ENCODE results near the gene G6PC1.
"Not testable (repeated sequence)": the region's sequence is repeated elsewhere in the genome, so short reads cannot be mapped to it uniquely, and the experiment has no call there.

The G6PC1 gene

DNA sequence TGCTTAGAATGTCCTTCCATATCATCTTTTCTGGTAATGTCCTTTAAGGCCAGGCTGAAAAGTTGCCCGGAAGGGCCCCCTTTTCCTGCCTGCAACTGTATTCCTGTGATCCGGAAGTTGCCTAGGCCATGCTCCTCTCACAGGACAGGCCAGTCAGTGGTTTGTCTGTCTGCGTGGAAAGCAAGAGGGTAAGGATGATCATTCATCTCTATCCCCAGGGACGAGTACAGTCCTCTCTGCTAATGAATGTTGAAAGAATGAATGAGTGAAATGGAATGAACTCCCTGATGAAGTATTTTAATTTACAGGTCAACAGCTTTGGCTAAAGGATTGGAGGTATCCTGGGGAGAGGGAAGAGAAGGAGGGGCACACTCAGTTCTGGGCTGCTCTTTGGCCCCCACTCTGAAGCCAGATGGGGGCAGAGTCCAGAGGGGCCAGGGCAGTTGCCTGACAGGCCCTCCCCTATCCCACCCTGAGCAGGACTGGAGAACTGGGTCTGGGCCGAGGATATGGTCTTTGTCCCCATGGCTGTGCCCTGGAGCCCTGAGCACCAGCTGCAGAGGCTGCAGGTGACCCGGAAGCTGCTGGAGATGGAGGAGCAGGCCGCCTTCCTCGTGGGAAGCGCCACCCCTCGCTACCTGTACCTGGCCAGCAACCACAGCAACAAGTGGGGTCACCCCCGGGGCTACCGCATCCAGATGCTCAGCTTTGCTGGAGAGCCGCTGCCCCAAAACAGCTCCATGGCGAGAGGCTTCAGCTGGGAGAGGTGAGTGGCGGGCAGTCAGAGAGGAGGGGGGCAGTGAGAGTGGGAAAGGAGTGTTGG lies 46.4 kb upstream of the G6PC1 start:
- Histone ChIP-seq H3K9ac (ENCODE audit: low read length) (no peak overlapping the region), H4K20me1 (ENCODE audit: low read depth, low read length) (no peaks in the 10 kb centered on the region), H3K9me3 (ENCODE audit: insufficient read depth, low read length) (no peaks in the 10 kb centered on the region), H3K27me3 (ENCODE audit: low read length) (no peaks in the 10 kb centered on the region), H3K4me3 (ENCODE audit: insufficient read depth, low read length, poor library complexity, severe bottlenecking) (no peak overlapping the region), H3K27ac (ENCODE audit: low read depth, low read length) (no peak overlapping the region), H3F3A (ENCODE audit: insufficient read depth) (no peaks in the 10 kb centered on the region), H3K36me3 (ENCODE audit: low read length) (no peaks in the 10 kb centered on the region), H2AFZ (ENCODE audit: low read depth, low read length, severe bottlenecking) (no peak overlapping the region), H3K79me2 (ENCODE audit: insufficient read depth, low read length) (no peaks in the 10 kb centered on the region), H3K4me2 (ENCODE audit: low read depth, low read length, poor library complexity, severe bottlenecking) (no peak overlapping the region), H3K9me2 (replicated peaks; ENCODE audit: insufficient read depth, low read length) (no peaks in the 10 kb centered on the region)
- TF ChIP-seq, protein P1, sequence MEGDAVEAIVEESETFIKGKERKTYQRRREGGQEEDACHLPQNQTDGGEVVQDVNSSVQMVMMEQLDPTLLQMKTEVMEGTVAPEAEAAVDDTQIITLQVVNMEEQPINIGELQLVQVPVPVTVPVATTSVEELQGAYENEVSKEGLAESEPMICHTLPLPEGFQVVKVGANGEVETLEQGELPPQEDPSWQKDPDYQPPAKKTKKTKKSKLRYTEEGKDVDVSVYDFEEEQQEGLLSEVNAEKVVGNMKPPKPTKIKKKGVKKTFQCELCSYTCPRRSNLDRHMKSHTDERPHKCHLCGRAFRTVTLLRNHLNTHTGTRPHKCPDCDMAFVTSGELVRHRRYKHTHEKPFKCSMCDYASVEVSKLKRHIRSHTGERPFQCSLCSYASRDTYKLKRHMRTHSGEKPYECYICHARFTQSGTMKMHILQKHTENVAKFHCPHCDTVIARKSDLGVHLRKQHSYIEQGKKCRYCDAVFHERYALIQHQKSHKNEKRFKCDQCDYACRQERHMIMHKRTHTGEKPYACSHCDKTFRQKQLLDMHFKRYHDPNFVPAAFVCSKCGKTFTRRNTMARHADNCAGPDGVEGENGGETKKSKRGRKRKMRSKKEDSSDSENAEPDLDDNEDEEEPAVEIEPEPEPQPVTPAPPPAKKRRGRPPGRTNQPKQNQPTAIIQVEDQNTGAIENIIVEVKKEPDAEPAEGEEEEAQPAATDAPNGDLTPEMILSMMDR (IDR thresholded peaks at IDR 0.05; ENCODE audit: insufficient read depth, low read length, poor library complexity, severe bottlenecking) = no peak
- no peak for TF ChIP-seq EZH2phosphoT487 (conservative IDR thresholded peaks at IDR 0.05; ENCODE audit: low read length)

DNA sequence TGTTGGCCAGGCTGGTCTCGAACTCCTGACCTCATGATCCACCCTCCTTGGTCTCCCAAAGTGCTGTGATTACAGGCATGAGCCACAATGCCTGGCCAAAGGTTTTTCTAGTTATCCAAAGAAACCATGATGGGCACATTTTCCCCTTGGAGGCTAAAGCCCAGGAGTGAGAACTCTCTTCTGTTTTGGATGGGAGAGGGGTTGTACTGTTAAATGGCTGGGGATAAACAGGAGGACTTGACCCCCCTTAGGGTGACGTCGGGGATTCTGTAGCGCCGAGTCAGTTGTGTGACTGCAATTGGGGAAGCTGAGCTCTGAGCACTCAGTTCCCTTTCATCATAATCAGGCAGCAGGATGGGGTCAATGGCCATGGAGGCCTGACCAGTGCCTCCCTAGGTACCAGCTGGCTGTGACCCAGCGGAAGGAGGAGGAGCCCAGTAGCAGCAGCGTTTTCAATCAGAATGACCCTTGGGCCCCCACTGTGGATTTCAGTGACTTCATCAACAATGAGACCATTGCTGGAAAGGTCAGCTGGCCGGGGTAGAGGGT lies 45.5 kb upstream of the G6PC1 start:
- no peaks in the 10 kb centered on the region for H3K27me3 ChIP-seq (ENCODE audit: low read length)
- H3K9ac ChIP-seq (ENCODE audit: low read length) = no peak overlapping the region
- no peaks in the 10 kb centered on the region for H3K79me2 ChIP-seq (ENCODE audit: insufficient read depth, low read length)
- no peaks in the 10 kb centered on the region for H3K9me3 ChIP-seq (ENCODE audit: insufficient read depth, low read length)
- H3K36me3 ChIP-seq (ENCODE audit: low read length) = no peaks in the 10 kb centered on the region
- H3K4me2 ChIP-seq (ENCODE audit: low read depth, low read length, poor library complexity, severe bottlenecking) = no peak overlapping the region
- H3F3A ChIP-seq (ENCODE audit: insufficient read depth) = no peaks in the 10 kb centered on the region
- TF ChIP-seq, protein P1 (IDR thresholded peaks at IDR 0.05; ENCODE audit: insufficient read depth, low read length, poor library complexity, severe bottlenecking) = no peak
- no peak for TF ChIP-seq EZH2phosphoT487 (conservative IDR thresholded peaks at IDR 0.05; ENCODE audit: low read length)
- H4K20me1 ChIP-seq (ENCODE audit: low read depth, low read length) = no peaks in the 10 kb centered on the region
- H3K4me3 ChIP-seq (ENCODE audit: insufficient read depth, low read length, poor library complexity, severe bottlenecking) = no peak overlapping the region
- no peak overlapping the region for H3K27ac ChIP-seq (ENCODE audit: low read depth, low read length)
- H3K9me2 ChIP-seq (replicated peaks; ENCODE audit: insufficient read depth, low read length) = no peaks in the 10 kb centered on the region
- H2AFZ ChIP-seq (ENCODE audit: low read depth, low read length, severe bottlenecking) = no peak overlapping the region

DNA sequence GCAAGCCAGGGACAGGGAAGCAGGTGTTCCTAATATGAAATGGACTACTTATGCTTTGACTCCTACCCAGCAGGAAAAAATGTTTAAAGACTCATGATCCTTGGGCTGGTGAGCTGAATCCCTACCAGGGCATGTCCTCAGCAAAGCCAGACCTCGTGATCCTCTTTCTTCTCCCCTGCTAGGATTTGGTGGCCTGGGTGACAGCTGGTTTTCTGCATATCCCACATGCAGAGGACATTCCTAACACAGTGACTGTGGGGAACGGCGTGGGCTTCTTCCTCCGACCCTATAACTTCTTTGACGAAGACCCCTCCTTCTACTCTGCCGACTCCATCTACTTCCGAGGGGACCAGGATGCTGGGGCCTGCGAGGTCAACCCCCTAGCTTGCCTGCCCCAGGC lies 44.5 kb upstream of the G6PC1 start:
- H3K4me3 ChIP-seq (ENCODE audit: insufficient read depth, low read length, poor library complexity, severe bottlenecking); H3K79me2 ChIP-seq (ENCODE audit: insufficient read depth, low read length); H3K9me2 ChIP-seq (replicated peaks; ENCODE audit: insufficient read depth, low read length); H4K20me1 ChIP-seq (ENCODE audit: low read depth, low read length); H3K27ac ChIP-seq (ENCODE audit: low read depth, low read length); H3K36me3 ChIP-seq (ENCODE audit: low read length); H3K9me3 ChIP-seq (ENCODE audit: insufficient read depth, low read length); H3K4me2 ChIP-seq (ENCODE audit: low read depth, low read length, poor library complexity, severe bottlenecking); H3K9ac ChIP-seq (ENCODE audit: low read length); H2AFZ ChIP-seq (ENCODE audit: low read depth, low read length, severe bottlenecking); H3F3A ChIP-seq (ENCODE audit: insufficient read depth); H3K27me3 ChIP-seq (ENCODE audit: low read length): not testable (repeated sequence)

DNA sequence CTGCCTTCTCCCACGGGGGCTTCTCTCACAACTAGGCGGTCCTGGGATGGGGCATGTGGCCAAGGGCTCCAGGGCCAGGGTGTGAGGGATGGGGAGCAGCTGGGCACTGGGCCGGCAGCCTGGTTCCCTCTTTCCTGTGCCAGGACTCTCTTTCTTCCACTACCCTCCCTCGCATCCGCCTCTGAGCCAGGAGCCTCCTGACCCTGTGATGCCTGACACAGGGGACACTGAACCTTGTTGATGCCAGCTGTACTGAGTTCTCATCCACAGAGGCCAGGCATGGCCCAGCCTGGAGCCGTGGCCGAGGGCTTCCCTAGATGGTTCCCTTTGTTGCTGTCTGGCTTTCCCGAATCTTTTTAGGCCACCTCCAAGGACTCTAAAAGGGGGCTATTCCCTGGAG lies 44.1 kb upstream of the G6PC1 start:
- not testable (repeated sequence) for H3F3A ChIP-seq (ENCODE audit: insufficient read depth); H3K79me2 ChIP-seq (ENCODE audit: insufficient read depth, low read length); H3K27me3 ChIP-seq (ENCODE audit: low read length); H3K9me3 ChIP-seq (ENCODE audit: insufficient read depth, low read length); H3K36me3 ChIP-seq (ENCODE audit: low read length); H3K4me2 ChIP-seq (ENCODE audit: low read depth, low read length, poor library complexity, severe bottlenecking); H2AFZ ChIP-seq (ENCODE audit: low read depth, low read length, severe bottlenecking); H3K9me2 ChIP-seq (replicated peaks; ENCODE audit: insufficient read depth, low read length); H3K27ac ChIP-seq (ENCODE audit: low read depth, low read length); H3K4me3 ChIP-seq (ENCODE audit: insufficient read depth, low read length, poor library complexity, severe bottlenecking); H4K20me1 ChIP-seq (ENCODE audit: low read depth, low read length); H3K9ac ChIP-seq (ENCODE audit: low read length)
